ENCODE results near the gene CHKB. TPM values are rescaled to one million over a fixed set of nuclear protein-coding genes. Genes with fewer than 3 reads are reported as not detected.

Gene CHKB
- total RNA-seq, 1 experiment from 2014 or later: 27.7 TPM

DNA sequence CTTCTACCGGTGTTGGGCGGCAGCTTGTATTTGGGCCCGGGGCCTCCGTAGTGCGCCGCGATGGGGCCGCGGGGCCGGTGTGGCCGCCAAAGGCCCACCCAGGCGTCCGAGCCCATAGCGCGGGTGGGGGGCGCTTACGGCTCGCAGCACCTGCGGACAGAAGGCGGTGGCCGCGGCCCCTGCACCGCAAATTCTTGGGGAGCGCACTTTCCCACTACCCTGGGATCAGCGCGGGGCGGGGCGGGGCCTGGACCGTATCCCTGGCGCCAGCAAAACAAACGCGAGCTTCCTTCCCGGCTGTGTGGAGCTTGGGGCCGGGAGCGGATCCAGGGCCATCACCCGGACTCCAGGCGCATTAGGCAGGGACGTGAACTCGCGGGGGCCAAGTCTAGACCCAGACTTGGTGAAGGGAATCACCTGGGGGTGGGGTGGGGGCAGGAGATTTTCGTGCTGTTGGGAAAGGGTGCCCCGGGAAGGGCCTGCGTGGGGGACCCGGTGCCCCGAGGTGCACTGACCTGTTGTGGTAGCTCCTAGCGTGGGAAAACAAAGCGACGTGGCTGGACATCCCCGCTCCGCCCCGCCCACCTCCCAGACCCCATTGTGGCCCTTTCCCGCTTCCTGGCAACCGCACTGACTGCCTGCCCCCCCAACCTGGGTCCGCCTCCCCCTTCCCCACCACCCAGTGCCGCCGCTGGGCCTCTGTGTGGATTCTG, 50.5 kb downstream of the CHKB start:
- Histone ChIP-seq H3K4me3 (no peak overlapping the region), H3K4me1 (peaks cover 2% of the 10 kb centered on the region; the same call in 1 of the 2 replicates), H3K27me3 (peaks cover 12% of the 10 kb centered on the region; the same call in 1 of the 2 replicates), H3K27ac (no peak overlapping the region), H3K36me3 (no peaks in the 10 kb centered on the region), H3K9me3 (replicated peaks) (no peaks in the 10 kb centered on the region; the same call in 1 of the 2 replicates)
- no peak for DNase-seq

GRCh38 chr22:50531546-50531961, 51.1 kb downstream of the CHKB start:
- H3K9me3 ChIP-seq (replicated peaks): no peaks in the 10 kb centered on the region; the same call in 1 of the 2 replicates
- H3K27ac ChIP-seq: no peak overlapping the region
- H3K4me1 ChIP-seq: peaks cover 2% of the 10 kb centered on the region; the same call in 1 of the 2 replicates
- H3K4me3 ChIP-seq: no peak overlapping the region
- DNase-seq: no peak
- peaks cover 9% of the 10 kb centered on the region; the same call in 1 of the 2 replicates for H3K27me3 ChIP-seq
- H3K36me3 ChIP-seq: no peaks in the 10 kb centered on the region

GRCh38 chr22:50530877-50531545, 51.6 kb downstream of the CHKB start:
- Histone ChIP-seq H3K27ac (no peak overlapping the region), H3K4me3 (no peak overlapping the region), H3K4me1 (peaks cover 2% of the 10 kb centered on the region; the same call in 1 of the 2 replicates), H3K27me3 (peaks cover 9% of the 10 kb centered on the region; the same call in 1 of the 2 replicates), H3K36me3 (no peaks in the 10 kb centered on the region), H3K9me3 (replicated peaks) (no peaks in the 10 kb centered on the region; the same call in 1 of the 2 replicates)
- DNase-seq: no peak

GRCh38 chr22:50530580-50530876, 52.1 kb downstream of the CHKB start:
- Histone ChIP-seq H3K4me1 (peaks cover 2% of the 10 kb centered on the region; the same call in 1 of the 2 replicates), H3K27ac (no peak overlapping the region), H3K9me3 (replicated peaks) (no peaks in the 10 kb centered on the region), H3K27me3 (peaks cover 9% of the 10 kb centered on the region; the same call in 1 of the 2 replicates), H3K4me3 (no peak overlapping the region), H3K36me3 (no peaks in the 10 kb centered on the region)
- no peak for DNase-seq

DNA sequence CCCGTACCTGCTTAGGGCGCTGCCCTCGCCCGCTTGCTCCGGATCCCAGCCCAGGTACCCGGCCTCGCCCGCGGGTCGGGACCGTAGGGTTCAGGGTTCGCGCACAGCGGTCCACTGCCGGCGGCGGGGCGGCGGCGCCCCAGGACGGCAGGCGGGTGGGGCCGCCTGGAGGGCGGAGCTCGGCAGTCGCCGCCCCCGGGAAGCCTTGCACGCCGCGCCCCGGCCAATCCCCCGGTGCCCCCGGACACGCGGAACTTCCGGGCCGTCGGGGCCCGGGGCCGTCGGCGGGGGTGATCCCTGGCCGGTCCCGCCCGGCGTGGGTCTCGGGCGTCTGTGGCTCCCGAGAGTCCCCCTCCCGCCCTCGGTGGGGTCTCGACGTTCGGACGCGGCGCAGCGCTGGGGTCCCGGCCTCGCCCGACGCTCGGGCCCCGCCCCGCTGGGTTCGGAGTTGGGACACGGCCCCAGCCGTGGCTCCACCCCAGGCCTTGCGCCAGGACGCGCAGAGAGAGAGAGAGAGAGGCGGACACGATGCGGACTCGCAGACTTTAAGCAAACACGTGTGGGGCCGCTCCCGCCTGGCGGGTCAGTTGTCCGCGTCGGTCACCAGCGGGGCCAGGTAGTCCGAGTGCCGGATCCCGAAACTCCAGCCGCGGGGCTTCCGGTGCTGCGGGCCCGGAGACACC, 52.6 kb downstream of the CHKB start, which contains the start of gene TYMP:
TSS of gene TYMP (minus strand) at position 116 of the 683 bp plus-strand sequence. CDS start 303 bp downstream, outside the sequence.
- no peaks in the 10 kb centered on the region for H3K36me3 ChIP-seq
- H3K4me1 ChIP-seq: peaks cover 2% of the 10 kb centered on the region; the same call in 1 of the 2 replicates
- no peak within 1 kb of the TSS for H3K4me3 ChIP-seq
- H3K9me3 ChIP-seq (replicated peaks): no peaks in the 10 kb centered on the region
- no peak within 1 kb of the TSS for H3K27ac ChIP-seq
- DNase-seq: no peak
- peaks cover 9% of the 10 kb centered on the region; the same call in 1 of the 2 replicates for H3K27me3 ChIP-seq

GRCh38 chr22:50529416-50529896, 53.2 kb downstream of the CHKB start:
- Histone ChIP-seq H3K4me3 (no peak overlapping the region), H3K4me1 (peaks cover 5% of the 10 kb centered on the region; the same call in 1 of the 2 replicates), H3K27me3 (peaks cover 9% of the 10 kb centered on the region; the same call in 1 of the 2 replicates), H3K9me3 (replicated peaks) (no peaks in the 10 kb centered on the region), H3K36me3 (peaks cover 4% of the 10 kb centered on the region), H3K27ac (no peak overlapping the region)
- DNase-seq: no peak

Other genes with a start within 250 kb of the CHKB start
- gene PPP6R2, start 239.5 kb downstream of the CHKB start, total RNA-seq (2014; rRNA removed; shearing (Covaris generic)): 51.6 and 60.6 TPM in 2 replicates
- 90.2 and 100 TPM in 2 replicates for gene SBF1, start 107.8 kb downstream of the CHKB start, total RNA-seq (2014; rRNA removed; shearing (Covaris generic))
- gene ADM2, start 101.3 kb downstream of the CHKB start, total RNA-seq (2014; rRNA removed; shearing (Covaris generic)): not detected in 2 replicates
- gene MIOX, start 96.0 kb downstream of the CHKB start, total RNA-seq (2014; rRNA removed; shearing (Covaris generic)): not detected in 2 replicates
- gene LMF2, start 75.1 kb downstream of the CHKB start, total RNA-seq (2014; rRNA removed; shearing (Covaris generic)): 39.2 and 48.8 TPM in 2 replicates
- gene NCAPH2, start 74.6 kb downstream of the CHKB start, total RNA-seq (2014; rRNA removed; shearing (Covaris generic)): 87.0 and 94.2 TPM in 2 replicates
- gene SCO2, start 57.3 kb downstream of the CHKB start, total RNA-seq (2014; rRNA removed; shearing (Covaris generic)): 0.71 and 2.1 TPM in 2 replicates
- gene TYMP, start 52.8 kb downstream of the CHKB start, total RNA-seq (2014; rRNA removed; shearing (Covaris generic)): 0.51 and 0.63 TPM in 2 replicates
- gene KLHDC7B, start 37.0 kb downstream of the CHKB start, total RNA-seq (2014; rRNA removed; shearing (Covaris generic)): 0.05 and 0.10 TPM in 2 replicates
- not detected in 2 replicates for gene SYCE3, start 19.9 kb downstream of the CHKB start, total RNA-seq (2014; rRNA removed; shearing (Covaris generic))
- 12.6 and 17.1 TPM in 2 replicates for gene CPT1B, start 4.4 kb downstream of the CHKB start, total RNA-seq (2014; rRNA removed; shearing (Covaris generic))
- 0.48 and 0.99 TPM in 2 replicates for gene MAPK8IP2, start 17.9 kb upstream of the CHKB start, total RNA-seq (2014; rRNA removed; shearing (Covaris generic))
- gene ARSA, start 45.3 kb upstream of the CHKB start, total RNA-seq (2014; rRNA removed; shearing (Covaris generic)): 1.8 TPM in 2 replicates
- 0.08 and 0.12 TPM in 2 replicates for gene SHANK3, start 90.0 kb upstream of the CHKB start, total RNA-seq (2014; rRNA removed; shearing (Covaris generic))
- not detected in 2 replicates for gene ACR, start 155.4 kb upstream of the CHKB start, total RNA-seq (2014; rRNA removed; shearing (Covaris generic))
- 17.9 and 19.2 TPM in 2 replicates for gene RABL2B, start 200.8 kb upstream of the CHKB start, total RNA-seq (2014; rRNA removed; shearing (Covaris generic))

Data from SJCRH30 (cell line).